A549 treated with AZD2906 at 1 μM for 4 hours (cell line): ENCODE results near the gene HIGD1B. TPM values are rescaled to one million over a fixed set of nuclear protein-coding genes. Genes with fewer than 3 reads are reported as not detected.

Experiments used
- total RNA-seq: library from RNA; stranded (reverse); fragments of 200-300 nt; extraction: Qiagen RNA extraction; gene quantifications from 5 replicates; pipeline ENCODE4 v1.2.3, GENCODE V29; 2022

Gene HIGD1B
- not detected in 5 replicates for total RNA-seq

DNA sequence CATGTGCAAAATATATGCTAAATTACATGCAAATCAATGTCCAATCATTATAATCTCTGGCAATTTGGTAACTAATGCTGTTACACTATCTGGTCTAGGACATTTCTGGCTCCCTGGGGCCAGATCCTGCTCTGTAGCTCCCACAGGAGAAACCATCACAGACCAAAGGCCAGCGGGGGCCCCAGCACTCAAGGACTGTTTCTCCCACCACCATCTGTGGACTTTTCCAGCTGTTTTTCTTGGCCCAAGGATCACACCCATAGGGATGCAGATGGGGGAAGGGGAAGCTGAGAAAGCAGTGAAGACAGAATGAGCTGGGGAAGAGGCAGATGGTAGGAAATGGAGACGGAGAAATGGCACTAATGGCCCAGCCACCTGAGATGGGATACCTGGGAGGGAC lies at the start of gene HIGD1B:
HIGD1B (plus strand) TSS at position 298 of the 400 bp plus-strand sequence. CDS start 270 bp downstream, outside the sequence.

DNA sequence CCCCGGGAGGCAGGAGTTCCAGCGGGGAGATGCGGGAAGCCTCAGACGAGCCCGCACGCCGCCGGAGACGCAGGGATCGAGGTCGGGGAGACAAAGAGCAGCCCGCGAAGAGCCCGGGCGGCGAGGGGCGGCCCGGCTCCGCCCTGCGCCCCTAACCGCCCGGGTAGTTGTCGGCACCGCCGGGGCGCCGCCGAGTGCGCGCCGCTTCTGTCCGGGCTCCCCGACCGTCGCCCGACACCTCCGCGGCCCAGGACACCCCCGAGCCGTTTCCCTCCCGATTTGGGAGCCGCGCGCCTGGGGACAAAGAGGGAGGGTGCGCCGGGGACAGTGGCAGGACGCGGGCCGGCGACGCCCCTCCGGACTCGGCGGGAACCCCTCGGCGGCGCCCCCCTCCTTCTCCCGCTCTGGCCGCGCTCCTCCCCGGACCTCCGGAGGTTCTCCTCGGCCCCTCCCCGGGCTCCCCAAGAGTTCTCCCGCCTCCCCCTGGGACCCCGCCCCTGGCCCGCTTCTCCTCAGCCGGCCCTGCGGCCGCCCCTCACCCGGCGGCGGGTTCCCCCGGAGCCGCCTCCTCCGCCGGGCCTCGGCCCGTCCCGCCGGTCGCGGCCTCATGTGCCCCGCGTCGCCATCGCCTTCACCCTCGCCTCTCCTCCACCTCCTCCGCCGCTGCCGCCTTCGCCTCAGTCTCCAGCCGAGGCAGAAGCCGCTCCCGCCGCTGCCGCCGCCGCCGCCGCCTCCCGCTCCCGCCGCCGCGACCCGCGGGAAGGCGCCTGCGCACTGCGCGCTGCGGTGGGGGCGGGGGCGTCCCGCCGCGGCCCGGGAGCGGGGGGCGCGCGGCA lies 17.9 kb upstream of the HIGD1B start, which contains the start of gene GJC1:
GJC1 (minus strand) TSS at position 765 of the 836 bp plus-strand sequence. CDS start 24,470 bp downstream, outside the sequence.

GRCh38 chr17:44899074-44899782 lies 51.5 kb downstream of the HIGD1B start, which contains the start of gene EFTUD2:
Gene EFTUD2 (minus strand): TSS chr17:44899445. CDS start chr17:44894521, 4,924 bp downstream.

Other genes starting within 250 kb of the HIGD1B start
- 1.5 to 3.3 TPM (median 2.5 TPM) in 5 replicates for gene MEIOC, start 191.4 kb upstream of the HIGD1B start, total RNA-seq
- gene CCDC43, start 158.1 kb upstream of the HIGD1B start, total RNA-seq = 23.5 to 38.0 TPM (median 26.7 TPM) in 5 replicates
- gene DBF4B, start 139.2 kb upstream of the HIGD1B start, total RNA-seq = 22.2 to 25.4 TPM (median 23.0 TPM) in 5 replicates
- 1.8 to 2.6 TPM (median 1.9 TPM) in 5 replicates for gene ADAM11, start 88.9 kb upstream of the HIGD1B start, total RNA-seq
- gene GJC1, start 17.6 kb upstream of the HIGD1B start, total RNA-seq = 23.1 to 30.1 TPM (median 26.1 TPM) in 5 replicates
- 127 to 175 TPM (median 138 TPM) in 5 replicates for gene EFTUD2, start 51.6 kb downstream of the HIGD1B start, total RNA-seq
- gene GFAP, start 67.6 kb downstream of the HIGD1B start, total RNA-seq = 0.36 to 0.66 TPM (median 0.57 TPM) in 5 replicates
- gene KIF18B, start 99.9 kb downstream of the HIGD1B start, total RNA-seq = 30.5 to 38.1 TPM (median 36.8 TPM) in 5 replicates
- gene C1QL1, start 120.4 kb downstream of the HIGD1B start, total RNA-seq = 15.1 to 35.0 TPM (median 30.3 TPM) in 5 replicates
- 16.2 to 19.9 TPM (median 16.7 TPM) in 5 replicates for gene DCAKD, start 203.7 kb downstream of the HIGD1B start, total RNA-seq
- 147 to 397 TPM (median 154 TPM) in 5 replicates for gene NMT1, start 213.4 kb downstream of the HIGD1B start, total RNA-seq